Endothelial cell of umbilical vein (primary cell): ENCODE measurements around the gene GON4L. TPM values are rescaled to one million over a fixed set of nuclear protein-coding genes. Genes with fewer than 3 reads are reported as not detected.
"Not testable (repeated sequence)": the region's sequence is repeated elsewhere in the genome, so short reads cannot be mapped to it uniquely, and the experiment has no call there.

Experiments used
- BruUV-seq: library from RNA; stranded (reverse); fragments of 400-500 nt; replicated peaks from 2 replicates; lab custom pipeline; 2021; lab: Mats Ljungman, UMichigan
- CTCF ChIA-PET: fragments of 300-600, 350-600 bp; sonication (Branson Sonifier 250); formaldehyde crosslinking; loops from one replicate; lab custom pipeline; 2021; ENCODE audit warnings: antibody characterized with exemption, inconsistent platforms; lab: Charles Lee
- POLR2A ChIA-PET: fragments of 300-600, 350-600 bp; sonication (Branson Sonifier 250); formaldehyde crosslinking; loops from one replicate; lab custom pipeline; 2021; ENCODE audit warnings: antibody characterized with exemption, inconsistent platforms; lab: Charles Lee
- DNase-seq: peaks from one replicate; pipeline ENCODE4 v3.0.0-alpha.2; 2011; ENCODE audit warnings: low read depth, low spot score
- FAIRE-seq: peaks from 2 replicates; lab custom pipeline; 2011; peaks lifted over from hg19 to GRCh38; lab: Jason Lieb, UNC
- H2AFZ ChIP-seq: 2 replicates; pipeline ENCODE4 v1.6.0; 2012; ENCODE audit warnings: low read depth, low read length, control low read depth, inconsistent platforms
- H3K27ac ChIP-seq: 2 replicates; pipeline ENCODE4 v1.5.1; 2011; ENCODE audit warnings: low read depth, mild to moderate bottlenecking, control low read depth, low read length, moderate library complexity; ENCODE audit not compliant: insufficient read depth
- H3K27me3 ChIP-seq, 2 experiments: 2 replicates each; pipeline versions ENCODE4 v1.6.0 to v1.6.1; 2011; ENCODE audit warnings: low read length in 2 of 2, mixed read lengths in 1 of 2; ENCODE audit not compliant: control insufficient read depth in 2 of 2, insufficient read depth in 2 of 2
- H3K36me3 ChIP-seq, 2 experiments: 2 replicates in 1 of 2; 3 replicates in 1 of 2; pipeline ENCODE4 v1.5.1; 2011; ENCODE audit warnings: low read length in 2 of 2, mild to moderate bottlenecking in 1 of 2, moderate library complexity in 1 of 2; ENCODE audit not compliant: control insufficient read depth in 2 of 2, insufficient read depth in 2 of 2; ENCODE audit errors: extremely low read depth in 1 of 2
- H3K4me1 ChIP-seq: 3 replicates; pipeline ENCODE4 v1.5.1; 2011; ENCODE audit warnings: mild to moderate bottlenecking, low read length; ENCODE audit not compliant: control insufficient read depth, insufficient read depth; ENCODE audit errors: extremely low read depth
- H3K4me2 ChIP-seq: 2 replicates; pipeline ENCODE4 v1.6.1; 2011; ENCODE audit warnings: low read length, control low read depth, mixed read lengths; ENCODE audit not compliant: insufficient read depth
- H3K4me3 ChIP-seq, 3 experiments: fragments of 200-600 bp in 1 of 3; sonication (generic), shearing (Covaris generic) in 1 of 3; replicated peaks in 1 of 3; 2 replicates each; pipeline ENCODE4 v1.5.1; 2011 to 2016; ENCODE audit warnings: control low read depth in 3 of 3, low read length in 3 of 3, mild to moderate bottlenecking in 2 of 3, inconsistent platforms in 1 of 3, low read depth in 1 of 3, moderate library complexity in 1 of 3; ENCODE audit not compliant: insufficient read depth in 1 of 3
- H3K79me2 ChIP-seq: 2 replicates; pipeline ENCODE4 v1.6.0; 2012; ENCODE audit warnings: low read length, inconsistent platforms; ENCODE audit not compliant: control insufficient read depth, insufficient read depth
- H3K9ac ChIP-seq: replicated peaks from 2 replicates; pipeline ENCODE3; 2011; ENCODE audit warnings: low read length, control low read depth; ENCODE audit not compliant: insufficient read depth; ENCODE audit errors: extremely low read depth
- H3K9me1 ChIP-seq: replicated peaks from 3 replicates; pipeline ENCODE4 v1.6.0; 2011; ENCODE audit warnings: mild to moderate bottlenecking, low read length; ENCODE audit not compliant: control insufficient read depth, insufficient read depth; ENCODE audit errors: extremely low read depth
- H3K9me3 ChIP-seq: replicated peaks from 2 replicates; pipeline ENCODE4 v1.5.1; 2012; ENCODE audit warnings: low read length, inconsistent platforms; ENCODE audit not compliant: control insufficient read depth, insufficient read depth
- H4K20me1 ChIP-seq: replicated peaks from 2 replicates; pipeline ENCODE3; 2011; ENCODE audit warnings: mild to moderate bottlenecking, low read length; ENCODE audit not compliant: control insufficient read depth, insufficient read depth; ENCODE audit errors: extremely low read depth
- FOS ChIP-seq: IDR thresholded peaks from 2 replicates; pipeline ENCODE4 v1.6.1; 2011; ENCODE audit warnings: mild to moderate bottlenecking, low read length, moderate library complexity, borderline replicate concordance; ENCODE audit not compliant: insufficient read depth
- JUN ChIP-seq: IDR thresholded peaks from 2 replicates; pipeline ENCODE4 v1.6.1; 2011; ENCODE audit warnings: borderline replicate concordance, low read depth; ENCODE audit not compliant: insufficient read length, insufficient read depth
- MYC ChIP-seq: IDR thresholded peaks from one replicate; pipeline ENCODE4 v1.6.1; 2011; ENCODE audit warnings: mild to moderate bottlenecking, low read depth, low read length
- POLR2A ChIP-seq: IDR thresholded peaks from 2 replicates; pipeline ENCODE4 v1.6.1; 2012; ENCODE audit warnings: low read depth, mild to moderate bottlenecking, control low read depth, low read length
- POLR2AphosphoS5 ChIP-seq: IDR thresholded peaks from 2 replicates; pipeline ENCODE4 v1.6.1; 2012; ENCODE audit warnings: low read depth, mild to moderate bottlenecking, control low read depth, low read length, moderate library complexity; ENCODE audit not compliant: insufficient read depth
- dilution Hi-C: fragments of 300-500 bp; cut with MboI; formaldehyde crosslinking; loops from one replicate; pipeline ENCODE4 v1.15.0; 2019; ENCODE audit warnings: low sequenced_read_pairs; ENCODE audit not compliant: extremely low pct_ligation_motif_present
- intact Hi-C: fragments of 100-400 bp; cut with micrococcal nuclease; formaldehyde crosslinking; loops from one replicate; pipeline ENCODE4 v1.10.0; 2022
- polyA plus RNA-seq, 4 experiments: library from polyadenylated mRNA; depleted of rRNA in 3 of 4; stranded (reverse) in 3 of 4; unstranded in 1 of 4; fragments of >200 nt; gene quantifications; 2 replicates each; pipeline versions ENCODE4 v1.2.1 to v1.2.3, GENCODE V29; 2011 to 2012; ENCODE audit warnings: missing spikeins in 1 of 4
- total RNA-seq: library from RNA; stranded (reverse); gene quantifications from 2 replicates; pipeline ENCODE4 v1.2.3, GENCODE V29; 2021
- TF ChIP-seq, protein P1 (sequence below), 2 donors: IDR thresholded peaks; 1 replicate in 1 of 2; 2 replicates in 1 of 2; pipeline ENCODE4 v1.5.1; 2011; ENCODE audit warnings: low read length in 2 of 2, mild to moderate bottlenecking in 2 of 2, moderate library complexity in 2 of 2, control low read depth in 1 of 2, inconsistent platforms in 1 of 2, low read depth in 1 of 2; ENCODE audit not compliant: insufficient read depth in 1 of 2; ENCODE audit errors: extremely low read depth in 1 of 2

GON4L gene
- total and polyA plus RNA-seq, 2 donors (not counting 3 experiments of a cell fraction or from before 2014, with no cell fraction given), result 30.5 to 58.7 TPM

DNA sequence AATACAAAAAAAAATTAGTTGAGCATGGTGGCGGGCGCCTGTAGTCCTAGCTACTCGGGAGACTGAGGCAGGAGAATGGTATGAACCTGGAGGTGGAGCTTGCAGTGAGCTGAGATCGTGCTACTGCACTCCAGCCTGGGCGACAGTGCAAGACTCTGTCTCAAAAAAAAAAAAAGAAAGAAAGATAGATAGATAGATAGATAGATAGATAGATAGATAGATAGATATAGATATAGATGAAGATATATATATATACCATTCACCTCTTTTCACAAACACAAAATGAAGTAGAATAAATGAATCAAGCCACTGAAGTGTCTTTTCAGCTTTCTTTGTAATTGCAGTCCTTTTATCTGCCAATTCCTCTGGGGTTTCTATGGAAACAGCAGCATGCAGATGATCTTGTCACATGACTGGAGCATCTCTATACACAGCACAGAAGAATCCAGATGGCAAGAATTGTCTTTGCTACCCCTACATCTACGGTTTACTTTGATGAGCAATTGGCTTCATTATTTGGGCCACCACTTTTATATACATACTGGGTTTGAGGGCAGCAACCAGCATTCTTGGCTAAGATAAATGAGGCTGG, 138.4 kb downstream of the GON4L start:
- H3K9ac ChIP-seq, H3K27ac ChIP-seq, H3K36me3 ChIP-seq, H3K4me3 ChIP-seq, DNase-seq, intact Hi-C loops, POLR2A ChIA-PET, H3K9me1 ChIP-seq, H3K4me2 ChIP-seq, H3K9me3 ChIP-seq, FAIRE-seq, H3K27me3 ChIP-seq, H4K20me1 ChIP-seq, dilution Hi-C loops, BruUV-seq, H2AFZ ChIP-seq, H3K79me2 ChIP-seq, H3K4me1 ChIP-seq: not testable (repeated sequence)
- CTCF ChIA-PET, result interaction anchor here (0.7 to 3.5 kb wide), 2 partner anchors 11 to 356 kb away, joined by 3 to 15 read pairs; no protein-coding TSS in a partner anchor

DNA sequence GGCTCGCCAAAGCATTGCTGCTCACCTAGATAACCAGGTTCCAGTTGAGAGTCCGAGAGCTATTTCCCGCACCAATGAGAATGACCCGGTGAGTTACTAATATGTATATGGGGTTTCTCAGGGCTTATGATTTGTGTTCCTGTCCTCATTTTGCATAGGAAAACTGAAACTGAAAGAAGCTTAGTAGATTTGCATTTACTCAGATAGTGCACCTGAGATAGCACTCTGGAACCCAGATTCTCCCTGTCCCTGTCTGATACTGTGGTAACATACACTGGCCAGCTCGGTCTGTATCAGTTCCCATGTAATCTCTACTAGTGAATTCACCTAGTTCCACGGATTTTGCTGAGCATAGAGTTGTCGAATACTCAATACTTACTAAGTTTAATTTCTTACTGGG, 140.0 kb downstream of the GON4L start:
- Histone ChIP-seq H4K20me1 (no peaks in the 10 kb centered on the region), H3K27me3 (no peaks in the 10 kb centered on the region), H3K36me3 (peaks cover 0 to 7% of the 10 kb centered on the region in 2 experiments), H3K4me3 (no peak overlapping the region), H3K4me2 (no peak overlapping the region), H2AFZ (no peak overlapping the region), H3K4me1 (no peaks in the 10 kb centered on the region), H3K9ac (no peak overlapping the region), H3K27ac (no peak overlapping the region), H3K9me1 (no peaks in the 10 kb centered on the region), H3K9me3 (no peaks in the 10 kb centered on the region), H3K79me2 (no peaks in the 10 kb centered on the region)
- BruUV-seq, result no TSS peak
- FAIRE-seq, result no peak
- intact Hi-C loops (no loop called here), dilution Hi-C loops (no loop called here)
- no peak for TF ChIP-seq FOS
- TF ChIP-seq, protein P1, sequence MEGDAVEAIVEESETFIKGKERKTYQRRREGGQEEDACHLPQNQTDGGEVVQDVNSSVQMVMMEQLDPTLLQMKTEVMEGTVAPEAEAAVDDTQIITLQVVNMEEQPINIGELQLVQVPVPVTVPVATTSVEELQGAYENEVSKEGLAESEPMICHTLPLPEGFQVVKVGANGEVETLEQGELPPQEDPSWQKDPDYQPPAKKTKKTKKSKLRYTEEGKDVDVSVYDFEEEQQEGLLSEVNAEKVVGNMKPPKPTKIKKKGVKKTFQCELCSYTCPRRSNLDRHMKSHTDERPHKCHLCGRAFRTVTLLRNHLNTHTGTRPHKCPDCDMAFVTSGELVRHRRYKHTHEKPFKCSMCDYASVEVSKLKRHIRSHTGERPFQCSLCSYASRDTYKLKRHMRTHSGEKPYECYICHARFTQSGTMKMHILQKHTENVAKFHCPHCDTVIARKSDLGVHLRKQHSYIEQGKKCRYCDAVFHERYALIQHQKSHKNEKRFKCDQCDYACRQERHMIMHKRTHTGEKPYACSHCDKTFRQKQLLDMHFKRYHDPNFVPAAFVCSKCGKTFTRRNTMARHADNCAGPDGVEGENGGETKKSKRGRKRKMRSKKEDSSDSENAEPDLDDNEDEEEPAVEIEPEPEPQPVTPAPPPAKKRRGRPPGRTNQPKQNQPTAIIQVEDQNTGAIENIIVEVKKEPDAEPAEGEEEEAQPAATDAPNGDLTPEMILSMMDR (IDR thresholded peaks at IDR 0.05; ENCODE audit: extremely low read depth in 1 of 2, insufficient read depth in 1 of 2, low read depth in 1 of 2, low read length in 2 of 2), result no peak
- TF ChIP-seq POLR2A, result no peak
- TF ChIP-seq POLR2AphosphoS5, result no peak
- TF ChIP-seq JUN, result no peak
- TF ChIP-seq MYC, result no peak
- CTCF ChIA-PET, result interaction anchor here (1.6 to 3.5 kb wide), 2 partner anchors 8 to 12 kb away, joined by 5 to 15 read pairs; no protein-coding TSS in a partner anchor
- POLR2A ChIA-PET, result no interaction called here
- DNase-seq, result no peak
